Stimulated activated CD8-positive, alpha-beta memory T cell treated with anti-CD3 and anti-CD28 coated beads, Interleukin-15, amount 100 ng/mL, for 4 hours (primary cell): ENCODE results near the gene POU5F2.

ENCODE experiments used
- DNase-seq, 2 donors: peaks; one replicate each; pipeline ENCODE4 v3.0.0-alpha.2; 2020; ENCODE audit warnings: low read depth in 2 of 2

Gene POU5F2

DNA sequence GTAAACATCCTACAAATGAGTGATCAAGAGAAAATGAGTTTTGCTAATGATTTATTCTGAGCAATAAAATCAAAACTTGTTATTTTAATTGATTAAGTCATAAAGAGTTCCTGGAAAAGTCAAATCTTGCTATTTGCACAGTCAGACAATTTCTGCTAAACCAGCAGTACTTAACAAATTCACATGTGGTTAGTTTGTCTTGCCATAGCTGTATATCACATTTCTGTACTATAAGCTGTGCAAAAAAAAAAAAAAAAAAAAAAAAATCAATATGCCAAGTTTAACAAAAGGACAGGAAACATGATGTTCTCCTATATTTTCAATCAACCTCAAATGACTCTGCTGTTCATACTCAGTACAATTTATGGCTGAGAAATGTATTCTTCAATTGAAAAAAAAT, 24.9 kb downstream of the POU5F2 start:
- DNase-seq = no peak

DNA sequence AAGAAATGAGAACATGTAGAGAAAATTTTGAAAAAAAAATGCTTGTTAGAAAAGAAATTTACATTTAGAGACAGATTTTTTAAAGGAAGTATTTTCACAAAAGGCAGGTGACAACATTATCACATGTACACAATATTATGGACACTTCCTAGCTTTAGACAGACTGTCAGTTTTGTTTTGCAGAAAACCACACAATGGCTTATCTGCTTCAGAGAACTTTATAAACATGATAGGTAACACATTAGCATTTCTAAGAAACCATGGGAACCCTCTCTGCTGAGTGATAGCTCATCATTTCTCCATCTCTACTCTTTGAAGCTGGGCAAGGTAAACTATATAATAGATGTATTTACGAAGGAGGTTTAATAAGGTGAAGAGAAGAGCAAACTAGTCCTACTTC, 25.6 kb downstream of the POU5F2 start:
- no peak for DNase-seq

DNA sequence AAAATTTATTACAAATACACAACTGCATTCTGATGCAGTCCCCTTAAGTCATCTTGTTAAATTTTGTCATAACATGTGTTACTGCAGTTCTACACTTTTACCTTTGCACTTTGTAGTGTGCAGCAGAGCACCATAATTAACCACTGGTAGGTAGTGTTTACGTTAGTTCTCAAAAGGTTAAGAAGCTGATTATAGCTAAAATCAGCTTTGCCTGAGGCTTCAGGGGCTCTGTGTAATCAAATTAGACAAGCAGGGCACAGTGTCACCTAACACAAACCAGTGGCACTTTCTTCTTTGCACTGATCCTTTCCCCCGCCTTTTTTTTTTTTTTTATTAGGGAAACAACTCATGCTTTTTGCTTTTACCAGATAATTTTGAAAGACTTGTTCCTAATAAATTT, 26.1 kb downstream of the POU5F2 start:
- DNase-seq = no peak

DNA sequence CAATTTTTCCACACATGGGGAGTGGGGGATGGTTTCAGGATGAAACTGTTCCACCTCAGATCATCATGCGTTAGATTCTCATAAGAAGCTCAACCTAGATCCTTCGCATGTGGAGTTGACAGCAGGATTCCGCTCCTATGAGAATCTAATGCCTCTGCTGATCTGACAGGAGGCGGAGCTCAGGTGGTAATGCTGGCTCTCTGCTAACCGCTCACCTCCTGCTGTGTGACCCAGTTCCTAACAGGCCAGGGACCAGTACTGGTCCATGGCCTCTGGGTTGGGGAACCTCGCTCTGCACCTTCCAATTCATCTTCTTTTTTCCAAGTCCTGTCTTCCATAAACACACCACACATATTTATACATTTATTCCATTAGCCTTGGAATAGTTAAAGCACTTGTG, 33.0 kb downstream of the POU5F2 start:
- DNase-seq = no peak

DNA sequence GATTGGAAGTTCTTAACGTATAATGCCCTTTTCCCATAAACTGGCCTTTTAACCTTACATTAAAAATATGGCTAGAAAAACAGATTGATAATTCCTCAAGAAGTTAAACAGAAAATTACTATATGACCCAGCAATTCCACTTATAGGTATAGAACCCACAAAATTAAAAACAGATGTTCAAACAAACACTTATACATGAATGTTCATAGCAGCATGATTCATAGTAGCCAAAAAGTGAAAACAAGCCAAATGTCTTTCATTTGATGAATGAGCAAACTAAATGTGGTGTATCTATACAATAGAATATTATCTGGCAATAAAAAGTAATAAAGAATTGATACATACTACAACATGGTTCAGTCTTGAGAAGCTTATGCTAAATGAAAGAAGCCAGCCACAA, 35.5 kb downstream of the POU5F2 start:
- DNase-seq = no peak

DNA sequence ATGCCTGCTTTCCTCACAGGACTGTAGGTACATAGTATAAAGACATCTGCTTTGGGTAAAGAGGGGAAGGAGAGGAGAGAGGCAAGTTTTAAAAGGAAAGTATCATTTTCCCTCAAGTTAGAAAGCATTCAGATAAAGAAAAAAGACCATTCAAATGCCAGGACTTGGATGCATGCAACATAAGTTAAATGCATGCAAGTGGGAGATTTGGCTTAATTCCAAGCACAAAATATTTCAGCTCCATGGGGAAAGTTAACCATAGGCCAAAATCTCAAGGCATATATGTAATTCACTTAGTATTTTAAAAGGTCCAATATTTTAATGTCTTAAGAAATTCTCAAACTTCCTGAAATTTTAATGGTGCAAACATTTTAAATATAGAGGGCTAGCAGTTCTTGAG, 36.4 kb downstream of the POU5F2 start:
- no peak for DNase-seq

DNA sequence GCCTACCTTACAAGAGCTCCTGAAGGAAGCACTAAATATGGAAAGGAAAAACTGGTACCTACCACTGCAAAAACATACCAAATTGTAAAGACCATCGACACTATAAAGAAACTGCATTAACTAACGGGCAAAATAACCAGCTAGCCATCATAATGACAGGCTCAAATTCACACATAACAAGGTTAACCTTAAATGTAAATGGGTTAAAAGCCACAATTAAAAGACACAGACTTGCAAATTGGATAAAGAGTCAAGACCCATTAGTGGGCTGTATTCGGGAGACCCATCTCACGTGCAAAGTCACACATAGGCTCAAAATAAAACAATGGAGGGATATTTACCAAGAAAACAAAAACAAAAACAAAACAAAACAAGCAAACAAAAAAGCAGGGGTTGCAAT, 49.4 kb downstream of the POU5F2 start:
- no peak for DNase-seq
